IPS-18a (cell line): ENCODE data around the gene AJM1.
"Not testable (repeated sequence)": the region's sequence is repeated elsewhere in the genome, so short reads cannot be mapped to it uniquely, and the experiment has no call there.

Experiments used
- H3K27ac ChIP-seq: one replicate; pipeline ENCODE4 v1.5.1; 2013; ENCODE audit warnings: low read length
- H3K27me3 ChIP-seq: one replicate; pipeline ENCODE4 v1.6.1; 2013; ENCODE audit warnings: mild to moderate bottlenecking, low read length; ENCODE audit not compliant: control insufficient read depth, insufficient read depth
- H3K36me3 ChIP-seq: one replicate; pipeline ENCODE4 v1.6.1; 2013; ENCODE audit warnings: low read depth, low read length; ENCODE audit not compliant: control insufficient read depth
- H3K4me1 ChIP-seq: one replicate; pipeline ENCODE4 v1.6.1; 2013; ENCODE audit warnings: low read depth, low read length; ENCODE audit not compliant: control insufficient read depth
- H3K4me3 ChIP-seq: one replicate; pipeline ENCODE4 v1.5.1; 2013; ENCODE audit warnings: low read length
- H3K9ac ChIP-seq: one replicate; pipeline ENCODE4 v1.6.1; 2013; ENCODE audit warnings: mild to moderate bottlenecking, low read length, moderate library complexity
- H3K9me3 ChIP-seq: one replicate; pipeline ENCODE4 v1.6.1; 2013; ENCODE audit warnings: low read depth, low read length; ENCODE audit not compliant: control insufficient read depth

Gene AJM1

DNA sequence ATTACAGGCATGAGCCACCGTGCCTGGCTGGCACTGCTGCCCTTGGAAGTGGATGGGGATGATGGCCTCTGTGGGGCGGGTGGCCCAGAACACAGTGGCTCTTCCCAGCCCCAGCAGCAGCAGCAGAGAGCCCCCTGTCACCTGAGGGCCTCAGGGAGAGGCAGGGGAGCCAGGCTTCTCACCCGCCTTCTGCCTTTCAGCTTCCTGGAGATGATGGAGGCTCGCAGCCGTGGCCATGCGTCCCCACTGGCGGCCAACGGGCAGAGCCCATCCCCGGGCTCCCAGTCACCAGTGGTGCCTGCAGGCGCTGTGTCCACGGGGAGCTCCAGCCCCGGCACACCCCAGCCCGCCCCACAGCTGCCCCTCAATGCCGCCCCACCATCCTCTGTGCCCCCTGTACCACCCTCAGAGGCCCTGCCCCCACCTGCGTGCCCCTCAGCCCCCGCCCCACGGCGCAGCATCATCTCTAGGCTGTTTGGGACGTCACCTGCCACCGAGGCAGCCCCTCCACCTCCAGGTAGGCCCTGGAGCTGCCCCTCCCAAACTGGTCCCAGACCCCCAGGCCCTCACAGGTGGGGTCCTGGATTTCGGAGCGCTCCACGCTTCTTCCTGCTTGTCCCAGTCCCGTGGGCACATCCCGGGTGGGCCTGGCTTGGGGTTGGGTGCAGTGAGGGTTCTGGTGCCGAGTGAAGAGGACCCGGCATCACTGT, 5.0 kb upstream of the AJM1 start:
- Histone ChIP-seq H3K9me3 (no peaks in the 10 kb centered on the region), H3K4me3 (no peak overlapping the region), H3K4me1 (peaks cover 19% of the 10 kb centered on the region), H3K36me3 (peaks cover 17% of the 10 kb centered on the region), H3K27ac (no peak overlapping the region), H3K27me3 (no peaks in the 10 kb centered on the region), H3K9ac (no peak overlapping the region)

DNA sequence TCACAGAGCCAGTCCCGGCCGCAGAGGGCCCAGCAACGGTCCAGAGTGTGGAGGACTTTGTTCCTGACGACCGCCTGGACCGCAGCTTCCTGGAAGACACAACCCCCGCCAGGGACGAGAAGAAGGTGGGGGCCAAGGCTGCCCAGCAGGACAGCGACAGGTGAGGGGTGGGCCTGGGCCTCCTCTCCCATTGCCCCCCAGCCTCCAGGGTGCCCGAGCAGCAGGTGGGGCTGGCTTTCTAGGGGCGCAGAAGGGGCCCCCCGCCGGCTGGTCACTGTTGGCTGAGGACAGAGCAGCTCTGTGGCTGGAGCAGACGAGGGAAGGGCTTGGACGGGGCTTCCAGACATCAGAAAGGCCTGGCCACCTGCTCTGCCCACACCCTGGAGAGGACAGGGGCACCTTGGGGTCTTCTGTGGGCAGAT, 4.4 kb upstream of the AJM1 start:
- not testable (repeated sequence) for H3K4me3 ChIP-seq, H3K9me3 ChIP-seq, H3K27me3 ChIP-seq, H3K27ac ChIP-seq, H3K9ac ChIP-seq
- Histone ChIP-seq H3K4me1 (peaks cover 19% of the 10 kb centered on the region), H3K36me3 (peaks cover 12% of the 10 kb centered on the region)

DNA sequence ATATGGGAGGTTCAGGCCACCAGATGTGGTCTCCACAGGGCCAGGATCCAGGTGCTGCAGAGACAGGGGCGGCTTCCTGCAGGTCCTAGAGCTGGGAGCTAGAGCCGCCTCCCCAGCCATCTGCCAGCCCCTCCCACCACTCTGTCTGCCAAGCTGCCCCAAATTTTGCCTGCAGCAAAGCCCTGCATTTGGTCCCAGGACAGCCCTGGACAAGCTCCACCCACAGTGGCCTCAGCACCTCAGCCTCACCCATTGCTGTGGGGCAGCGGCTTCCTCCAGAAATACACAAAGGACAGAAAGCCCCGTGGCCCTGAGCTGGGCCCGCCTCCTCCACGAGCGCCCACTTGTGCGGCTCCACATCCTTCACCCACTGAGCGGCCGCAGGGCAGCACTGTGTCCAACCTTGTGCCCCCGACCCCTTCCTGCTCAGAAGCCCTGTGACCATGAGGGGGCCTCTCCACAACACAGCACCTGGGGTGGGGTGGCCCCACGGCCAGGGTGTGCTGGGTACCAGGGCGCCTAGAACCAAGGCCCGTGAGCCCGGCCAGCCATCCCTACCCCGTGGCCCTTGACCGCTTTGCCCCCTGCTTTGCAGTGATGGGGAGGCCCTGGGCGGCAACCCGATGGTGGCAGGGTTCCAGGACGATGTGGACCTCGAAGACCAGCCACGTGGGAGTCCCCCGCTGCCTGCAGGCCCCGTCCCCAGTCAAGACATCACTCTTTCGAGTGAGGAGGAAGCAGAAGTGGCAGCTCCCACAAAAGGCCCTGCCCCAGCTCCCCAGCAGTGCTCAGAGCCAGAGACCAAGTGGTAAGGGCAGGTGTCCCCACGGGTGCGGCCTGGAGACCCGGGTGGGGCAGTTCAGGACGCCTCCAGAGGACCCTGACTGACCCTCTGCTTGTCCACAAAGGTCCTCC, 3.7 kb upstream of the AJM1 start:
- Histone ChIP-seq H3K36me3 (peaks cover 12% of the 10 kb centered on the region), H3K4me1 (peaks cover 19% of the 10 kb centered on the region), H3K27me3 (no peaks in the 10 kb centered on the region), H3K4me3 (no peak overlapping the region), H3K9me3 (no peaks in the 10 kb centered on the region), H3K9ac (no peak overlapping the region), H3K27ac (no peak overlapping the region)

DNA sequence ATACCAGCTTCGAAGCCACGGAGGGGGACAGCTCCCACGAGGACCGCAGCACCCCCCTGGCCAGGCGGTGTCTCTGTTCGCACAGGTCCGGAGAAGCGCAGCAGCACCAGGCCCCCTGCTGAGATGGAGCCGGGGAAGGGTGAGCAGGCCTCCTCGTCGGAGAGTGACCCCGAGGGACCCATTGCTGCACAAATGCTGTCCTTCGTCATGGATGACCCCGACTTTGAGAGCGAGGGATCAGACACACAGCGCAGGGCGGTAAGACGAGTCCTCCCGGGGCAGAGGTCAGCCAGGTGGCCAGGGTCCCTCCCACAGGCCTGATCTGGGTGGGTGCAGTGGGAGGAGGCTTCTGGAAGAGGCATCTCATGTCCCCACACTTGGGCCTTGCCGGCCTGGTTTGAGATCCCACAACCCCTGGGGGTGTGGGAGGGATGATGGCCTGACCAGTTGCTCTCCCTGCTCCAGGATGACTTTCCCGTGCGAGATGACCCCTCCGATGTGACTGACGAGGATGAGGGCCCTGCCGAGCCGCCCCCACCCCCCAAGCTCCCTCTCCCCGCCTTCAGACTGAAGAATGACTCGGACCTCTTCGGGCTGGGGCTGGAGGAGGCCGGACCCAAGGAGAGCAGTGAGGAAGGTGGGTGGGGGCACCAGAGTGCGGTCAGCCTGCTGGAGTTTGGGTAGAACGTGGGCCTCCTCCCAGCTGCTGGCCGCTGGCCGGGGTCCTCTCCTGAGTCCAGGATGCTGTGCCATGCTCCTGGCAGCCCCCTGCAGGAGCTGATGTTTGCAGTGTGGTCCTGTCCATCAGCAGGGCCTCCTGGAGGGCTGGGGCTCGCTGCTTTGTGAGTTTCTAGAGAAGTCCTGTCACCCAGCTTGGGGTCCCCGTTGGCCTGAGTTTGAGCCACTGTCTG, 2.8 kb upstream of the AJM1 start:
- H3K27ac ChIP-seq: no peak overlapping the region
- no peak overlapping the region for H3K9ac ChIP-seq
- H3K27me3 ChIP-seq: no peaks in the 10 kb centered on the region
- H3K9me3 ChIP-seq: no peaks in the 10 kb centered on the region
- H3K4me1 ChIP-seq: peaks cover 19% of the 10 kb centered on the region
- H3K4me3 ChIP-seq: no peak overlapping the region
- peaks cover 12% of the 10 kb centered on the region for H3K36me3 ChIP-seq

GRCh38 chr9:136840140-136840876, 2.0 kb upstream of the AJM1 start:
- no peaks in the 10 kb centered on the region for H3K9me3 ChIP-seq
- peaks cover 12% of the 10 kb centered on the region for H3K36me3 ChIP-seq
- no peak overlapping the region for H3K27ac ChIP-seq
- no peak overlapping the region for H3K4me3 ChIP-seq
- no peak overlapping the region for H3K9ac ChIP-seq
- no peaks in the 10 kb centered on the region for H3K27me3 ChIP-seq
- H3K4me1 ChIP-seq: peaks cover 19% of the 10 kb centered on the region

- H3K9me3 ChIP-seq: no peaks in the 10 kb centered on the region
- H3K4me3 ChIP-seq: no peak overlapping the region
- H3K4me1 ChIP-seq: peaks cover 19% of the 10 kb centered on the region
- no peak overlapping the region for H3K27ac ChIP-seq
- H3K9ac ChIP-seq: no peak overlapping the region
- peaks cover 12% of the 10 kb centered on the region for H3K36me3 ChIP-seq
- no peaks in the 10 kb centered on the region for H3K27me3 ChIP-seq
Measured at GRCh38 chr9:136840877-136841645, 1.2 kb upstream of the AJM1 start.

DNA sequence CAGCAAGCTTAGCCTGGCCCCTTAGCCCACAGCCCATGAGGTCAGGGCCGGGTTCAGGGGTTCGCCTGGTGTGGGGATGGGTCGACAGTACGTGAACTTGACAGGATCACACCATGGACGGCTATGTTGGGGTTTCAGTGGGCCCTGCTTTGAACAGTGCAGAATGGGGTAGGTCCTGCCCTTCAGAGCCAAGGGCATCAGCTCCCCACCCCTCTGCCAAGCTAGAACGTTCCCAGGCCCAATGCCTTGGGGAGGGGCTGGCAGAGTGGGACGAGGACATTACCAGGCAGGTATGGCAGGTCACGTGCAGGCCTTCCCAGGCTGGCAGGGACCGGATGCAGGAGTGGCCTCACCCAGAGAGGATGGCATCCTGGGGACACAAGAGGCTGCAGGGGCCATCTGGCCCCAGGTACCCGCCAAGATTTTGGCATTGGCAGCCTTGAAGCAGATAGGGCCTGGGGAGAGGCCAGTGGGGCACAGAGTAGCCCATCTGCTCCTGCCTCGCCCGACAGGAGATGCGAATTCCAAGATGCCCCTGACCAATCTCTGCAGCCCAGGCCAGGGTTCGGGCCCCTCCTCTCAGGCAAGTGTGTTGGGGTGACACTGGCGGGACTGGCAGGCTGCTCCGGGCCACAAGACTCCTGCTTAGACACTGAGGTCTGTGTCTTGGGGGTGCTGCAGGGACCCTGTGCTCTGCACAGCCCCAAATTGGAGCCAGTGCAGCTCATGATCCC, 465 bp upstream of the AJM1 start:
- Histone ChIP-seq H3K4me1 (peaks cover 19% of the 10 kb centered on the region), H3K36me3 (peaks cover 12% of the 10 kb centered on the region)
- H3K4me3 ChIP-seq, H3K27me3 ChIP-seq, H3K9ac ChIP-seq, H3K27ac ChIP-seq, H3K9me3 ChIP-seq: not testable (repeated sequence)

GRCh38 chr9:136843159-136843800, 1.0 kb downstream of the AJM1 start:
- peaks cover 12% of the 10 kb centered on the region for H3K36me3 ChIP-seq
- H3K27ac ChIP-seq, H3K27me3 ChIP-seq, H3K9me3 ChIP-seq, H3K4me3 ChIP-seq, H3K9ac ChIP-seq: not testable (repeated sequence)
- peaks cover 19% of the 10 kb centered on the region for H3K4me1 ChIP-seq

DNA sequence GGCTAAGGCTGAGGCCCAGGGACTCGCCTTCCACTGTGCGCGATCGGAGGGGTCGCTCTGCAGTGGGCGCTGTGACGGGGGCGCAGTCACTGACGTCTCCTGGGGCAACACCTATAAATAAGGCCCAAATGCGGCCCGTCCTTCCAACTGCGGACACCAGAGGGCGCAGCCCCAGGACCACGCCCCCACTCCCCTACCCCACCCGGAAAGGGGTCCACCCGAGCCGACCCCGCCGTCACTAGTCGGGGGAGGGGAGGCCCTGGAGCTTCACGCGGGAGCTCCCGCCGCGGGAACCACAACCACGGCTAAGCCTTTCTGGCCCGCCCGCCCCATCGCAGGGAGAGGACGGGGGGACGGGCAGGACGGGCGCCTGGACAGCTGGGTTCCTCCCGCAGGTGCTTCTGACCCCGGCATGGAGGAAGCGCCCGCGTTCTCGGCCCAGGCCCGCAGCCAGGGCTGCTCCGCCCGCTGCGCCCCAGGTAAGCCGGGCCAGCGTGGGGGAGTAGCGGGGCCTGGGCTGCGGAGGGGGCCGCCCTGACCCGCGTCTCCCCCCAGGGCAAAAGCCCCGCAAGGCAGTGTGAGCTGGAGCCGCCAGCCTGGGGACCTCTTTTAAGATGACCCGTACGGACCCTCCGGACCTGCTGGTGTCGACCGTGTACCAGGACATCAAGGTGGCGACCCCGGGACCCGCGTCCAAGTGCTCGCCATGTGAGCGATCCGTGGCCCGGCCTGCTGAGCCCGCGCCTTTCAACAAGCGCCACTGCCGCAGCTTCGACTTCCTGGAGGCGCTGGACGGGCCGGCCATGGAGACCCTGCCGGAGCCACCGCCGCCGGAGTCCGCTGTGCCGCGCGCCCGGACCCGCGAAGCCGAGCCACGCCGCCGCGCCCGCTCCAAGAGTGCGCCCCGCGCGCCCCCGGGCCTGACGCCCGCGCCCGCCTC, 1.8 kb downstream of the AJM1 start:
- H3K4me1 ChIP-seq: peaks cover 19% of the 10 kb centered on the region
- not testable (repeated sequence) for H3K4me3 ChIP-seq, H3K27ac ChIP-seq, H3K9me3 ChIP-seq, H3K9ac ChIP-seq, H3K27me3 ChIP-seq
- H3K36me3 ChIP-seq: peaks cover 10% of the 10 kb centered on the region
